Neural cell (in vitro differentiated cells): Measurements from ENCODE around the gene RTTN. TPM values are rescaled to one million over a fixed set of nuclear protein-coding genes. Genes with fewer than 3 reads are reported as not detected.

ENCODE experiments used
- H2AFZ ChIP-seq: fragments of 200-600, 300-800 bp; sonication (generic), shearing (Covaris generic); 2 replicates; pipeline ENCODE4 v1.6.0; 2014; ENCODE audit warnings: low read depth, mild to moderate bottlenecking, antibody characterized with exemption, low read length, moderate library complexity
- H3F3A ChIP-seq: fragments of 200-600 bp; shearing (Covaris generic); 2 replicates; pipeline ENCODE4 v1.6.1; 2016; ENCODE audit warnings: mild to moderate bottlenecking, moderate library complexity, mixed read lengths, antibody characterized with exemption, low read length; ENCODE audit not compliant: insufficient read depth, poor library complexity, severe bottlenecking
- H3K27ac ChIP-seq: fragments of 200-600, 300-800 bp; sonication (generic), shearing (Covaris generic); 2 replicates; pipeline ENCODE4 v1.5.1; 2014; ENCODE audit warnings: mild to moderate bottlenecking, low read length, moderate library complexity
- H3K27me3 ChIP-seq: fragments of 300-800, 200-600 bp; sonication (generic), shearing (Covaris generic); 2 replicates; pipeline ENCODE4 v1.6.0; 2014; ENCODE audit warnings: mild to moderate bottlenecking, low read depth, low read length, moderate library complexity; ENCODE audit not compliant: insufficient read depth
- H3K36me3 ChIP-seq: fragments of 300-800, 200-600 bp; sonication (generic), shearing (Covaris generic); 2 replicates; pipeline ENCODE4 v1.5.1; 2014; ENCODE audit warnings: mild to moderate bottlenecking, antibody characterized with exemption, low read length, moderate library complexity; ENCODE audit not compliant: insufficient read depth
- H3K4me2 ChIP-seq: fragments of 300-800, 200-600 bp; sonication (generic), shearing (Covaris generic); 2 replicates; pipeline ENCODE4 v1.6.0; 2014; ENCODE audit warnings: mild to moderate bottlenecking, low read length
- H3K4me3 ChIP-seq: fragments of 300-800, 200-600 bp; sonication (generic), shearing (Covaris generic); 2 replicates; pipeline ENCODE4 v1.5.1; 2014; ENCODE audit warnings: mild to moderate bottlenecking, low read length, moderate library complexity
- H3K79me2 ChIP-seq: fragments of 200-600 bp; shearing (Covaris generic); replicated peaks from 2 replicates; pipeline ENCODE4 v1.6.0; 2014; ENCODE audit warnings: mild to moderate bottlenecking, low read length, moderate library complexity; ENCODE audit not compliant: insufficient read depth
- H3K9ac ChIP-seq: fragments of 300-800, 200-600 bp; sonication (generic), shearing (Covaris generic); 2 replicates; pipeline ENCODE4 v1.6.1; 2016; ENCODE audit warnings: mild to moderate bottlenecking, low read length, mixed read lengths
- H3K9me2 ChIP-seq: fragments of 200-600 bp; shearing (Covaris generic); 2 replicates; pipeline ENCODE4 v1.6.1; 2016; ENCODE audit warnings: mild to moderate bottlenecking, low read length, mixed read lengths; ENCODE audit not compliant: insufficient read depth
- H3K9me3 ChIP-seq: fragments of 200-600, 300-800 bp; sonication (generic), shearing (Covaris generic); 2 replicates; pipeline ENCODE4 v1.6.1; 2016; ENCODE audit warnings: mild to moderate bottlenecking, mixed run types, low read length, moderate library complexity, mixed read lengths
- H4K20me1 ChIP-seq: fragments of 200-600 bp; shearing (Covaris generic); 2 replicates; pipeline ENCODE4 v1.6.1; 2016; ENCODE audit warnings: mild to moderate bottlenecking, mixed run types; ENCODE audit not compliant: insufficient read depth
- EP300 ChIP-seq: fragments of 450-650 bp; conservative IDR thresholded peaks from 2 replicates; pipeline ENCODE4 v1.6.1; 2014; ENCODE audit warnings: antibody characterized with exemption, mild to moderate bottlenecking, moderate library complexity; ENCODE audit not compliant: poor library complexity, severe bottlenecking
- EZH2 ChIP-seq: fragments of 200-600, 300-800 bp; shearing (Covaris generic), sonication (generic); IDR thresholded peaks from 2 replicates; pipeline ENCODE4 v1.6.1; 2014; ENCODE audit warnings: antibody characterized with exemption, low read length, borderline replicate concordance, mild to moderate bottlenecking; ENCODE audit not compliant: insufficient read depth, poor library complexity, severe bottlenecking
- MXI1 ChIP-seq: fragments of 450-650 bp; conservative IDR thresholded peaks from 2 replicates; pipeline ENCODE4 v1.6.1; 2014; ENCODE audit warnings: antibody characterized with exemption, mild to moderate bottlenecking; ENCODE audit not compliant: poor library complexity, severe bottlenecking
- POLR2AphosphoS5 ChIP-seq: IDR thresholded peaks from 2 replicates; pipeline ENCODE4 v1.6.1; 2012
- RAD21 ChIP-seq: fragments of 450-650 bp; conservative IDR thresholded peaks from 2 replicates; pipeline ENCODE4 v1.6.1; 2014; ENCODE audit warnings: antibody characterized with exemption, mild to moderate bottlenecking, moderate library complexity
- SMC3 ChIP-seq: fragments of 450-650 bp; conservative IDR thresholded peaks from 2 replicates; pipeline ENCODE4 v1.6.1; 2014; ENCODE audit warnings: antibody characterized with exemption, mild to moderate bottlenecking, moderate library complexity; ENCODE audit not compliant: poor library complexity
- TAF1 ChIP-seq: IDR thresholded peaks from 2 replicates; pipeline ENCODE4 v1.6.1; 2012; ENCODE audit warnings: low read depth
- polyA plus RNA-seq: library from polyadenylated mRNA; depleted of rRNA; stranded (reverse); fragments of >200 nt; gene quantifications from 2 replicates; pipeline ENCODE4 v1.2.3, GENCODE V29; 2014
- TF ChIP-seq, protein P1 (sequence below): IDR thresholded peaks from 2 replicates; pipeline ENCODE4 v1.6.1; 2012; ENCODE audit warnings: borderline replicate concordance
- TF ChIP-seq, protein P2 (sequence below): fragments of 450-650 bp; IDR thresholded peaks from 2 replicates; pipeline ENCODE4 v1.5.1; 2014; ENCODE audit warnings: antibody characterized with exemption, mild to moderate bottlenecking, moderate library complexity; ENCODE audit not compliant: poor library complexity, severe bottlenecking

Gene RTTN
- polyA plus RNA-seq, 1 donor from 2014 or later, result 24.2 TPM

DNA sequence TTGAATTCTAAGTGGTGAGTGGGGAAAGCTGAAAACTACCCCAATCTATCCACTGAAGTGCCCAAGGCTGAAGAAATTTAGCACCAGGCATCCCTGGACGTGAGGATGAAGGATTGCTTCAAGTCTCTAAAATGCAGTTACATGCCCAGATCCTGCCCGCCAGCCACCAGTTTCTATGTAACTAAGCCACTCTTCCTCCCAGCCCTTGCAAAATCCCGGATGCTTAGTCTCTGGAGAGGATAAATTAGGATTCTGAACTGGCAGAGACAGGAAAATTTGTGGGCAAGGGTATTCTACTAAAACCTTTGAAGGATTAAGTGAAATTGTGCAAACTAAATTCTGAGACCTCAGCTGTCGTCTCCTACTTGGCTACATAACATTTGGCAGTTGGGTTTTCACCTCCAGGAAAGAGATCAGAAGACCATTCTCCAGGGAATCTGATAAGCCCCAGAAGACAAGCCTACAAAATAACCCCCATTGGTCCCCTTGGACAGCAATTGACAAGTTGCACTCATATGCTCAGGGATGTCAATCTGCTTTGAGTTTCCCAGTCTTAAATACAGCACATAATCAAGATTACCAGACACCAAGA is 163.9 kb downstream of the RTTN start:
- no peak overlapping the region for H3K27ac ChIP-seq
- H3F3A ChIP-seq, result no peaks in the 10 kb centered on the region
- no peaks in the 10 kb centered on the region for H3K79me2 ChIP-seq
- TF ChIP-seq, protein P1, sequence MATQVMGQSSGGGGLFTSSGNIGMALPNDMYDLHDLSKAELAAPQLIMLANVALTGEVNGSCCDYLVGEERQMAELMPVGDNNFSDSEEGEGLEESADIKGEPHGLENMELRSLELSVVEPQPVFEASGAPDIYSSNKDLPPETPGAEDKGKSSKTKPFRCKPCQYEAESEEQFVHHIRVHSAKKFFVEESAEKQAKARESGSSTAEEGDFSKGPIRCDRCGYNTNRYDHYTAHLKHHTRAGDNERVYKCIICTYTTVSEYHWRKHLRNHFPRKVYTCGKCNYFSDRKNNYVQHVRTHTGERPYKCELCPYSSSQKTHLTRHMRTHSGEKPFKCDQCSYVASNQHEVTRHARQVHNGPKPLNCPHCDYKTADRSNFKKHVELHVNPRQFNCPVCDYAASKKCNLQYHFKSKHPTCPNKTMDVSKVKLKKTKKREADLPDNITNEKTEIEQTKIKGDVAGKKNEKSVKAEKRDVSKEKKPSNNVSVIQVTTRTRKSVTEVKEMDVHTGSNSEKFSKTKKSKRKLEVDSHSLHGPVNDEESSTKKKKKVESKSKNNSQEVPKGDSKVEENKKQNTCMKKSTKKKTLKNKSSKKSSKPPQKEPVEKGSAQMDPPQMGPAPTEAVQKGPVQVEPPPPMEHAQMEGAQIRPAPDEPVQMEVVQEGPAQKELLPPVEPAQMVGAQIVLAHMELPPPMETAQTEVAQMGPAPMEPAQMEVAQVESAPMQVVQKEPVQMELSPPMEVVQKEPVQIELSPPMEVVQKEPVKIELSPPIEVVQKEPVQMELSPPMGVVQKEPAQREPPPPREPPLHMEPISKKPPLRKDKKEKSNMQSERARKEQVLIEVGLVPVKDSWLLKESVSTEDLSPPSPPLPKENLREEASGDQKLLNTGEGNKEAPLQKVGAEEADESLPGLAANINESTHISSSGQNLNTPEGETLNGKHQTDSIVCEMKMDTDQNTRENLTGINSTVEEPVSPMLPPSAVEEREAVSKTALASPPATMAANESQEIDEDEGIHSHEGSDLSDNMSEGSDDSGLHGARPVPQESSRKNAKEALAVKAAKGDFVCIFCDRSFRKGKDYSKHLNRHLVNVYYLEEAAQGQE, result no peak
- TF ChIP-seq POLR2AphosphoS5 (no peak), EZH2 (no peak), RAD21 (no peak)
- TF ChIP-seq, protein P2, sequence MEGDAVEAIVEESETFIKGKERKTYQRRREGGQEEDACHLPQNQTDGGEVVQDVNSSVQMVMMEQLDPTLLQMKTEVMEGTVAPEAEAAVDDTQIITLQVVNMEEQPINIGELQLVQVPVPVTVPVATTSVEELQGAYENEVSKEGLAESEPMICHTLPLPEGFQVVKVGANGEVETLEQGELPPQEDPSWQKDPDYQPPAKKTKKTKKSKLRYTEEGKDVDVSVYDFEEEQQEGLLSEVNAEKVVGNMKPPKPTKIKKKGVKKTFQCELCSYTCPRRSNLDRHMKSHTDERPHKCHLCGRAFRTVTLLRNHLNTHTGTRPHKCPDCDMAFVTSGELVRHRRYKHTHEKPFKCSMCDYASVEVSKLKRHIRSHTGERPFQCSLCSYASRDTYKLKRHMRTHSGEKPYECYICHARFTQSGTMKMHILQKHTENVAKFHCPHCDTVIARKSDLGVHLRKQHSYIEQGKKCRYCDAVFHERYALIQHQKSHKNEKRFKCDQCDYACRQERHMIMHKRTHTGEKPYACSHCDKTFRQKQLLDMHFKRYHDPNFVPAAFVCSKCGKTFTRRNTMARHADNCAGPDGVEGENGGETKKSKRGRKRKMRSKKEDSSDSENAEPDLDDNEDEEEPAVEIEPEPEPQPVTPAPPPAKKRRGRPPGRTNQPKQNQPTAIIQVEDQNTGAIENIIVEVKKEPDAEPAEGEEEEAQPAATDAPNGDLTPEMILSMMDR, result no peak
- H3K4me2 ChIP-seq, result no peak overlapping the region
- no peaks in the 10 kb centered on the region for H3K9me2 ChIP-seq
- H3K9me3 ChIP-seq, result no peaks in the 10 kb centered on the region
- H2AFZ ChIP-seq, result no peak overlapping the region
- no peaks in the 10 kb centered on the region for H3K27me3 ChIP-seq
- no peaks in the 10 kb centered on the region for H3K36me3 ChIP-seq
- no peaks in the 10 kb centered on the region for H4K20me1 ChIP-seq
- H3K4me3 ChIP-seq, result no peak overlapping the region
- H3K9ac ChIP-seq, result no peak overlapping the region

DNA sequence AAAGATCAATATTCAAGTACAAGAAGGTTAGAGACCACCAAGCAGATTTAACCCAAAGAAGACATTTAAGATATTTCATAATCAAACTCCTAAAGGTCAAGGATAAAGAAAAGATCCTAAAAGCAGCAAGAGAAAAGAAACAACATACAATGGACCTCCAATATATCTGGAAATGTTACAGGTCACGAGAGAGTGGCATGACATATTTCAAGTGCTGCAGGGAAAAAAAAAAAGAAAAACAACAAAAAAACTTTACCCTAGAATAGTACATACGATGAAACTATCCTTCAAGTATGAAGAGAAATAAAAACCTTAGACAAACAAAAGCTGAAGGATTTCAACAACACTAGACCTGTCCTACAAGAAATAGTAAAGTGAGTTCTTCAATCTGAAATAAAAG is 166.3 kb downstream of the RTTN start:
- Histone ChIP-seq H3K27me3 (no peaks in the 10 kb centered on the region), H3K9me3 (no peaks in the 10 kb centered on the region), H3K9ac (no peak overlapping the region), H3K79me2 (no peaks in the 10 kb centered on the region), H3K36me3 (no peaks in the 10 kb centered on the region), H2AFZ (no peak overlapping the region), H3K4me3 (no peak overlapping the region), H3K27ac (no peak overlapping the region), H3F3A (no peaks in the 10 kb centered on the region), H4K20me1 (no peaks in the 10 kb centered on the region), H3K4me2 (no peak overlapping the region), H3K9me2 (no peaks in the 10 kb centered on the region)
- TF ChIP-seq TAF1 (no peak), EZH2 (no peak), MXI1 (no peak), SMC3 (no peak), EP300 (no peak), RAD21 (no peak), POLR2AphosphoS5 (no peak)
- TF ChIP-seq, protein P1, result no peak
- TF ChIP-seq, protein P2, result no peak
